ENCODE measurements around the gene ZSWIM4.
A peak's percentile ranks its signal among the peaks of the same experiment; 100 is the strongest.

The ZSWIM4 gene

DNA sequence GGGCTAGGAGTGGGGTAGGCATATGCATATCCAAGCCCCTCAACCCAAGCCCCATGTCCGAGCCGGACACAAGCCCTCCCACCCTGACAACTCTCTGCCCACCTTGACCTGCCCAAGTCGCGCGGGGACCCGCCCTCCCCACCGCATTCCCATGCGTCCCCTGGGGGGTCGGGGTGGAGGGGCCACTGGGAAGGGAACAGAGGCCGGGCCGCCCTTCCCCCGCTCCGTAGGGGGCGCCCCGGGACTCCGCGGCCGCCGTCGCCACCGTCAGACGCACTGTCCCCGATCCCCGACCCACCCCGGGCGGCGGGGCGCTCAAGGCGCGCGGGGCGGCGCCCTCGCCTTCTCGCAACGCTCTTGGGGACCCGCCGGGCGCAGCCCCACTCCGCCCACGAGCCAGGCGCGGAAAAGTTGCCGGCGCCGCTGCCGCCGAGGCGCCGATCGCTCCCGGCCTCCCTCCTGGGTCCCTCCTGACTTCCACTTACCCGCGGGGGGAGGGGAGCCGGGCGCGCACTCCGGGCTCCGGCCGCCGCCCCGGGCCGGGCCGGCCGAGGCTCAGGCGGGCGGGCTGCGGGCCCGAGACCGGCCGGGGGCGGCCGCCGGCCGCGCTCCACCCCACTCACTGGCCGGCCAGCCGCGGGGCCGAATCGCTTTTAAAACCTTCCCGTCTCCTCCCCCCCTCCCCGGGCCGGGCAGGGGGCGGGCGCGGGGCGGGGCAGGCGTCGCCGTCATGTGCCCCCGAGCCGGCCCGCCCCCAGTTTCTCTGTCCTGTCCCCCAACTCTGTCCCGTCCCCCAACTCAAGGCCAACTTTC lies 47.3 kb downstream of the ZSWIM4 start:
- DNase-seq (ENCODE audit: low read depth): no peak
- H3K4me3 ChIP-seq (ENCODE audit: low read length): peak overlapping the region; percentile 86
- TF ChIP-seq CTCF (conservative IDR thresholded peaks at IDR 0.05; ENCODE audit: low read depth, low read length): peak; percentile 15

DNA sequence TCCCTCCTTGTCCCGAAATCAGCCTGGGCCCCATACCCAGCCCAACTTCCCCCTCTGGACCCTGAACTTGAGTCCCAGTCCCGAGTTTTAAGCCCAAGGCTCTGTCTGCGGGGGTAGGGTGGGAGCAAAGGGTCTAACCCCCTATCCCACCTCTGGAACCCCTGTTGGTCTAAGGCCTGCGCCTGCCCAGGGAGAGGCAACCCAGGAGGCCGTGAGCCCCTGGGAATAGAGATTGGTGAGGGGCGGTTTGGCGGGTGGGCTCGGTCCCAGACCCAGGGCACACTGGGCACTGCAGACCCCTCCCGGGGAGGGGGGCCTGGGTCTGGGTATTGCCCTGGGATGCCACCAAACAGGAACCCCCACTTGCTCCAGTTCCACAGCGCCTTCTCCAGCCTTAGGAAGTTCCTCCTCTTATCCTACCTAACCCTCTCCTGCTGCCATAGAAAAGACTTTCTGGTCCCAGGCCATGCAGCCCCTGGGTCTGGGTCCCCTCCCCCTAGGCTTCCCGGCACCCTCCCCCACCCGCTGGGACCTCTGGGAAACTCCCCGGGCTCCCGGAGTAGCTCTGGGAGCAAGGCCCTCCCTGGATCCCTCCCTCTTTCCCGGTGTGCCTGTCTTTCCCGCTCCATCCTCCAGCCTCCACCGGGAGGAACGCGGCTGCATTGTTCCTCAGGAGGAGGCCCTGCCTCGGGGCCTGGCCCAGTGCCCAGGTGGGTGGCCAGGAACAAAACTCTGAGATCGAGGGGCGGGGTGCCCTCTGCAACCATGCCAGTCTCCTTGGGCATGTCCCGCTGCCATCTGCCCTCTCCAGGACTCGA lies 48.1 kb downstream of the ZSWIM4 start:
- TF ChIP-seq CTCF (conservative IDR thresholded peaks at IDR 0.05; ENCODE audit: low read depth, low read length): no peak
- peak overlapping the region; percentile 59 for H3K4me3 ChIP-seq (ENCODE audit: low read length)
- DNase-seq (ENCODE audit: low read depth): no peak

DNA sequence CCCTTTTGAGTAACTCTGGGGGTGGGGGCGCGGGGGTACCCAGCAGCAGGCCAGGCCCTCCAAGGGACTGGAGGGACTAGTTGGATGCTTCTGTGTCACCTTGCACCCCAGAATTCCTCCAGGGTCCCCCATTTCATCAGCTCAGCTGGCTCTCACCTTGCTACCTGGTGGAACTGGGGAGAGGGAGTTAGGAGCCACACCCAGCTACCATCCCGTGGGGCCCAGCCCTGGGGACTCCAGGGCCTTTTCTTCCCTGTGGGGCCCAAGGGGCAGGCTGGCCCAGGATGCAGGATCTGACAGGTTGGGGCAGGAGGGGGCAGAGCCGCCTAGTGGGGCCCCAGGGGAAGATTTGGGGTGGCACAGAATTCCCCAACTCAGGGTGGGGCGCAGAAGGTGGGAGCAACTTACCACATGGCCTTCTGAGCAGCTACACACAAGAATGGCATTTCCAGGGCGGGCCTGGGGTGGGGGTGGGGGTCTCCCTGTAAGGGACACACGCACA lies 48.9 kb downstream of the ZSWIM4 start:
- no peak for DNase-seq (ENCODE audit: low read depth)
- no peak for TF ChIP-seq CTCF (conservative IDR thresholded peaks at IDR 0.05; ENCODE audit: low read depth, low read length)
- no peak overlapping the region for H3K4me3 ChIP-seq (ENCODE audit: low read length)

DNA sequence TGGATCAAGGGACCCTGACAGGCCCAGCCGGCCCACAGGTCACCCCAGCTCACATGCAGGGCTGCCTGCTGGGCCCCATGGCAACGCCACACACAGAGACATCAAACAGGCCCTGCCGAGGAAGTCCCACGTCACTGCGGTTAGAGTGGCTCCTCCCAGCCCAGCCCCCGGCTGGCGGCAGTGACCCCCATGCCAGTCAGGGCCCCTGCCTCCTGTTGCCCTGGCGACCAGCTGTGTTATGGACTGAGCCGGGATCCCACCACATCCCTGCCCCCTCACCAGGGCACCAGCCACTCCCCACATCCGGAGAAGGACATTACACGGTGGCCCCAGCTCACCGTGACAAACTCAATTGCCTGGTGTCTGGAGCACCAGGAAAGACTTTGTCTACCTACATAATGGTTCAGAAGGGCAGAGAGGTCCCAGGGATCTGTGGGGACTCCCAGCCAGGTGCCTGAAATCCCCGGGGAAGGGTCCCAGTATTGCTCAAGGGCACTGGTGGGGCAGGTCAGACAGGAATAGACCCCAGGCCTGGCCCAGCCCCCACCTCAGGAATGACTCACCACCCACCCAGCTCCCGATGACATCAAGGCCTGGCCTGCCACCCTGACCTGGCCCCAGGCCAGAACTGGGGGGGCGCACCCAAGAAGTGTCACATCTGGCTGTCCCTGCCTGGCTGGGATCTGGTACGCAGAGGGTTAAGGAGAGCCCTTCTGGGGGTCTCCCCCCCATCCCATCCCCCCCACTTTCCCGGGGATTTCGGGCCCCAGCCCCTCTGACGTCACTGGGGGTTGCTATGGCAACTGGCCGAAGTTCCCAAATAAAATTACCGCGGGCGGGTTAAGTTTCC lies 51.5 kb downstream of the ZSWIM4 start:
- H3K4me3 ChIP-seq (ENCODE audit: low read length): peak overlapping the region; percentile 46
- TF ChIP-seq CTCF (conservative IDR thresholded peaks at IDR 0.05; ENCODE audit: low read depth, low read length): no peak
- peak; percentile 95 for DNase-seq (ENCODE audit: low read depth)

DNA sequence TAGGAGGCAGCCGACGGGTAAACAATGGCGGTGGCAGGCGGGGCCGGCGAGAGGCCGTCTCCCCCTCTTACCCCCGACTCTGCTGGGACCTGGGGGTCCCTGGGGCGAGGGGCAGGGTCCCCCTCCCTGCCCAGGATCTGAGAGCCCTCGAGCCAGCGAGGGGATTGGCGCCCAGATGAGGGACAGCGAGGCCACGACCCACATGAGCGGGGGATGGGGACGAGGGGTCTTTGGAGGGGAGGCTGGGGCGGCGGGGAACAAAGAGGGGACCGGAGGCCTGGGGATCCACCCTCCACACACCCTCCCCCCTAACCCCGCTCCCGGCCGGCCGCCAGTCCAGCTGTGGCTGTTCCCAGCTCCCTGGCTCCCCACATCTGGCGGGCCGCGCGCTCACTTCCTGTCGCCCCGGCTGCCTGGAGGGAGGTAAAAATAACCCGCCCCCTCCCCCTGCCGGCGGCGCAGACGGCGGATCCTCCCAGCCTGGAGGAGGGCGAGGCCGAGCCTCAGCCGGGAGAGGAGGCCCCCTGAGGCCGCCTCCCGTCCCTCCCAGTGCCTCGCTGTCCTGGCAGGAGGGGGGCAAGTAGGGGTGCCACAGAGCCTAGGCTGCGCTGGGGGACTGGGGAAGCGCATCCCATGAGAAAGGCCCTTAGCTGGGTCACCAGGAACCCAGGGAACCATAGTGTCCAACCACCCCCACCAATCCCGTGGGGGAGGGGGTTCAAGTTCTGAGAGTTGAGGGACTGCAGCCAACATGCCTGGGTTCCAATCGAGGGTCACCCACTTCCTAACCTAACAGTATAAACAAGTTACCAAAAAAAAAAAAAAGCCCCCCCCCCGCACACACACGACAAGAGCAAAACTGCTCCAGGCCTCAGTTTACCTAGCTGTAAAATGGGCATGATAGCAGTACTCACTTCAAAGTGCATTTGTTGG lies 52.4 kb downstream of the ZSWIM4 start:
- no peak for DNase-seq (ENCODE audit: low read depth)
- no peak for TF ChIP-seq CTCF (conservative IDR thresholded peaks at IDR 0.05; ENCODE audit: low read depth, low read length)
- peak overlapping the region; percentile 46 for H3K4me3 ChIP-seq (ENCODE audit: low read length)

DNA sequence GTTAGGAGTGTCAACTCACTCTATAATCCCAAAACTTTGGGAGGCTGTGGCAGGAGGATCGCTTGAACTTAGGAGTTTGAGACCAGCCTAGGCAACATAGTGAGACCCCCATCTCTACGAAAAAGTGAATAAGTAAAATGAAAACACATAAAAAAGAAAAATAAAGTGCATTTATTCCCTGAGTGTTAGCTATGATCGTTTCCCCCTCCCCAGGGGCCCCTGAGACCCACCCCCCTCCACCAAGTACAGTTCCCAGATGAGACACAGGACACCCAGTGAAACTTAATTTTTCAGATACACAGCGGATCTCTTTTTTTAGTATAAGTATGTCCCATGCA lies 53.1 kb downstream of the ZSWIM4 start:
- no peak for TF ChIP-seq CTCF (conservative IDR thresholded peaks at IDR 0.05; ENCODE audit: low read depth, low read length)
- no peak for DNase-seq (ENCODE audit: low read depth)
- H3K4me3 ChIP-seq (ENCODE audit: low read length): no peak overlapping the region
